ENCODE data around the gene POTEM.
"Not testable (repeated sequence)": the region's sequence is repeated elsewhere in the genome, so short reads cannot be mapped to it uniquely, and the experiment has no call there.

GRCh38 chr14:19011703-19012102, 44.5 kb downstream of the POTEM start:
- not testable (repeated sequence) for TF ChIP-seq EZH2 (IDR thresholded peaks at IDR 0.05; ENCODE audit: insufficient read depth, low read length); CTCF (IDR thresholded peaks at IDR 0.05; ENCODE audit: insufficient read depth, low read depth, low read length)
